BLaER1 (cell line): ENCODE results near the gene POLN.
A peak's percentile ranks its signal among the peaks of the same experiment; 100 is the strongest.

Experiments used
- H3K27ac ChIP-seq: shearing (Covaris generic); formaldehyde crosslinking; 2 replicates; pipeline ENCODE4 v1.8.1; 2022
- H3K27me3 ChIP-seq: shearing (Covaris generic); formaldehyde crosslinking; 2 replicates; pipeline ENCODE4 v1.8.1; 2022
- H3K36me3 ChIP-seq: shearing (Covaris generic); formaldehyde crosslinking; 2 replicates; pipeline ENCODE4 v1.8.1; 2022
- H3K4me1 ChIP-seq: shearing (Covaris generic); formaldehyde crosslinking; 2 replicates; pipeline ENCODE4 v1.8.1; 2022
- H3K4me2 ChIP-seq: shearing (Covaris generic); formaldehyde crosslinking; 2 replicates; pipeline ENCODE4 v1.8.1; 2022
- H3K4me3 ChIP-seq: shearing (Covaris generic); formaldehyde crosslinking; 2 replicates; pipeline ENCODE4 v1.8.1; 2022
- H3K9ac ChIP-seq: shearing (Covaris generic); formaldehyde crosslinking; 2 replicates; pipeline ENCODE4 v1.8.1; 2022
- H3K9me3 ChIP-seq: shearing (Covaris generic); formaldehyde crosslinking; 2 replicates; pipeline ENCODE4 v1.8.1; 2022
- H4K20me1 ChIP-seq: shearing (Covaris generic); formaldehyde crosslinking; 2 replicates; pipeline ENCODE4 v1.8.1; 2022
- Cebpa-rat ChIP-seq: shearing (Covaris generic); IDR thresholded peaks from 2 replicates; pipeline ENCODE4 v1.8.1; 2022

POLN gene

GRCh38 chr4:2186865-2187172 lies 55.1 kb downstream of the POLN start:
- Histone ChIP-seq H3K36me3 (no peaks in the 10 kb centered on the region; the same call in 1 of the 2 replicates), H4K20me1 (no peaks in the 10 kb centered on the region), H3K4me3 (no peak overlapping the region), H3K9me3 (peaks cover 31% of the 10 kb centered on the region), H3K4me2 (no peak overlapping the region), H3K27ac (no peak overlapping the region), H3K4me1 (no peaks in the 10 kb centered on the region), H3K9ac (no peak overlapping the region), H3K27me3 (no peaks in the 10 kb centered on the region)
- no peak for TF ChIP-seq Cebpa-rat

GRCh38 chr4:2186133-2186864 lies 55.6 kb downstream of the POLN start:
- Histone ChIP-seq H3K9ac (no peak overlapping the region), H3K36me3 (no peaks in the 10 kb centered on the region; the same call in 1 of the 2 replicates), H3K4me3 (no peak overlapping the region), H4K20me1 (no peaks in the 10 kb centered on the region), H3K27me3 (no peaks in the 10 kb centered on the region), H3K27ac (no peak overlapping the region), H3K4me1 (no peaks in the 10 kb centered on the region), H3K9me3 (peaks cover 31% of the 10 kb centered on the region), H3K4me2 (no peak overlapping the region)
- no peak for TF ChIP-seq Cebpa-rat

- Histone ChIP-seq H3K9ac (no peak overlapping the region), H4K20me1 (no peaks in the 10 kb centered on the region), H3K27ac (no peak overlapping the region), H3K36me3 (no peaks in the 10 kb centered on the region; the same call in 1 of the 2 replicates), H3K4me3 (no peak overlapping the region), H3K4me1 (no peaks in the 10 kb centered on the region), H3K27me3 (no peaks in the 10 kb centered on the region), H3K4me2 (no peak overlapping the region), H3K9me3 (peaks cover 31% of the 10 kb centered on the region)
- TF ChIP-seq Cebpa-rat: no peak
These were observed 58.5 kb downstream of the POLN start for GRCh38 chr4:2183394-2183793.

GRCh38 chr4:2182994-2183393 lies 58.9 kb downstream of the POLN start:
- no peak overlapping the region for H3K4me2 ChIP-seq

GRCh38 chr4:2180410-2180809 lies 61.5 kb downstream of the POLN start:
- Histone ChIP-seq H3K9me3 (peaks cover 8% of the 10 kb centered on the region), H3K27ac (no peak overlapping the region), H3K4me2 (no peak overlapping the region), H3K4me3 (no peak overlapping the region), H3K4me1 (peaks cover 29% of the 10 kb centered on the region), H3K9ac (no peak overlapping the region), H4K20me1 (no peaks in the 10 kb centered on the region), H3K27me3 (no peaks in the 10 kb centered on the region), H3K36me3 (no peaks in the 10 kb centered on the region; the same call in 1 of the 2 replicates)
- TF ChIP-seq Cebpa-rat: no peak

More at GRCh38 chr4:2182994-2183393, 58.9 kb downstream of the POLN start:
- H3K27ac ChIP-seq: no peak overlapping the region
- H3K9ac ChIP-seq: no peak overlapping the region
- H3K36me3 ChIP-seq: no peaks in the 10 kb centered on the region; the same call in 1 of the 2 replicates
- no peak for TF ChIP-seq Cebpa-rat
- no peaks in the 10 kb centered on the region for H3K27me3 ChIP-seq
- no peak overlapping the region for H3K4me3 ChIP-seq
- H4K20me1 ChIP-seq: no peaks in the 10 kb centered on the region
- peaks cover 29% of the 10 kb centered on the region for H3K9me3 ChIP-seq
- H3K4me1 ChIP-seq: peaks cover 3% of the 10 kb centered on the region

GRCh38 chr4:2179717-2180116 lies 62.2 kb downstream of the POLN start:
- Histone ChIP-seq H3K4me3 (no peak overlapping the region), H4K20me1 (no peaks in the 10 kb centered on the region), H3K36me3 (no peaks in the 10 kb centered on the region; the same call in 1 of the 2 replicates), H3K9ac (no peak overlapping the region), H3K27ac (no peak overlapping the region), H3K4me2 (no peak overlapping the region), H3K4me1 (peaks cover 36% of the 10 kb centered on the region), H3K27me3 (no peaks in the 10 kb centered on the region), H3K9me3 (peaks cover 8% of the 10 kb centered on the region)
- TF ChIP-seq Cebpa-rat: no peak

GRCh38 chr4:2178986-2179385 lies 62.9 kb downstream of the POLN start:
- no peak overlapping the region for H3K4me2 ChIP-seq
- H3K9ac ChIP-seq: no peak overlapping the region
- H3K27me3 ChIP-seq: no peaks in the 10 kb centered on the region
- H3K9me3 ChIP-seq: peaks cover 8% of the 10 kb centered on the region
- H3K4me3 ChIP-seq: no peak overlapping the region
- H3K36me3 ChIP-seq: no peaks in the 10 kb centered on the region; the same call in 1 of the 2 replicates
- peaks cover 43% of the 10 kb centered on the region for H3K4me1 ChIP-seq
- no peaks in the 10 kb centered on the region for H4K20me1 ChIP-seq
- no peak overlapping the region for H3K27ac ChIP-seq
- no peak for TF ChIP-seq Cebpa-rat

GRCh38 chr4:2177443-2178093 lies 64.4 kb downstream of the POLN start:
- Histone ChIP-seq H3K36me3 (no peaks in the 10 kb centered on the region; the same call in 1 of the 2 replicates), H3K9ac (no peak overlapping the region), H4K20me1 (no peaks in the 10 kb centered on the region), H3K4me3 (no peak overlapping the region), H3K4me2 (peak overlapping the region; percentile 81), H3K9me3 (peaks cover 7% of the 10 kb centered on the region), H3K27me3 (no peaks in the 10 kb centered on the region), H3K27ac (no peak overlapping the region), H3K4me1 (peaks cover 57% of the 10 kb centered on the region)
- TF ChIP-seq Cebpa-rat: no peak

- Histone ChIP-seq H4K20me1 (no peaks in the 10 kb centered on the region), H3K9me3 (no peaks in the 10 kb centered on the region), H3K27ac (peak overlapping the region; percentile 56), H3K9ac (peak overlapping the region; percentile 11; the same call in 1 of the 2 replicates), H3K4me2 (peak overlapping the region; percentile 81), H3K4me3 (0 out of 2 replicates have a peak overlapping the region, but pooled peaks have one; percentile 12), H3K27me3 (no peaks in the 10 kb centered on the region), H3K4me1 (peaks cover 69% of the 10 kb centered on the region), H3K36me3 (no peaks in the 10 kb centered on the region)
- TF ChIP-seq Cebpa-rat: no peak
These were observed 65.8 kb downstream of the POLN start for GRCh38 chr4:2175990-2176698.

- no peak overlapping the region for H3K4me2 ChIP-seq
- no peak overlapping the region for H3K27ac ChIP-seq
- no peaks in the 10 kb centered on the region for H3K27me3 ChIP-seq
These were observed 67.9 kb downstream of the POLN start for GRCh38 chr4:2174061-2174460.

More at GRCh38 chr4:2174061-2174460, 67.9 kb downstream of the POLN start:
- no peak overlapping the region for H3K9ac ChIP-seq
- no peaks in the 10 kb centered on the region for H3K36me3 ChIP-seq
- peaks cover 81% of the 10 kb centered on the region for H3K4me1 ChIP-seq
- H3K9me3 ChIP-seq: no peaks in the 10 kb centered on the region
- no peaks in the 10 kb centered on the region for H4K20me1 ChIP-seq
- no peak overlapping the region for H3K4me3 ChIP-seq
- TF ChIP-seq Cebpa-rat: no peak
